IMR-90 (cell line): ENCODE results near the gene GPX3. TPM values are rescaled to one million over a fixed set of nuclear protein-coding genes. Genes with fewer than 3 reads are reported as not detected.

Source experiments
- ATAC-seq: fragments of 200-7000 bp; cut with Tn5 transposase; 2 replicates; pipeline ENCODE4 v1.9.1; 2020; ENCODE audit warnings: low read depth, mild to moderate bottlenecking, moderate library complexity
- BruUV-seq: library from RNA; stranded (reverse); fragments of 400-500 nt; replicated peaks from 2 replicates; lab custom pipeline; 2021; lab: Mats Ljungman, UMichigan
- CTCF ChIA-PET: fragments of 300-600 bp; formaldehyde crosslinking; extraction: SDS; loops from one replicate; lab custom pipeline; 2021; ENCODE audit warnings: antibody characterized with exemption; lab: Yijun Ruan, JAX
- POLR2A ChIA-PET: fragments of 300-600 bp; sonication (Branson Sonifier 250); formaldehyde crosslinking; loops from one replicate; lab custom pipeline; 2022; ENCODE audit warnings: antibody characterized with exemption; ENCODE audit not compliant: unreplicated experiment; lab: Charles Lee
- DNase-seq: peaks from one replicate; pipeline ENCODE4 v3.0.0; 2013
- H2AFZ ChIP-seq: replicated peaks from 2 replicates; pipeline ENCODE3; 2013; ENCODE audit warnings: low read length, mild to moderate bottlenecking; ENCODE audit not compliant: poor library complexity
- H2AK5ac ChIP-seq: 2 replicates; pipeline ENCODE4 v1.6.1; 2013; ENCODE audit warnings: low read depth, low read length, inconsistent platforms
- H2AK9ac ChIP-seq: replicated peaks from 2 replicates; pipeline ENCODE3; 2013; ENCODE audit warnings: mild to moderate bottlenecking, low read depth, low read length, moderate library complexity; ENCODE audit not compliant: poor library complexity
- H2BK120ac ChIP-seq: 2 replicates; pipeline ENCODE4 v1.6.1; 2013; ENCODE audit warnings: low read depth, low read length, inconsistent platforms
- H2BK15ac ChIP-seq: 3 replicates; pipeline ENCODE4 v1.6.1; 2013; ENCODE audit warnings: low read depth, low read length, inconsistent platforms
- H2BK20ac ChIP-seq: 2 replicates; pipeline ENCODE4 v1.6.1; 2013; ENCODE audit warnings: low read depth, mild to moderate bottlenecking, inconsistent platforms, low read length, moderate library complexity
- H2BK5ac ChIP-seq: 2 replicates; pipeline ENCODE4 v1.6.1; 2013; ENCODE audit warnings: mild to moderate bottlenecking, low read depth, low read length, inconsistent platforms; ENCODE audit not compliant: poor library complexity, severe bottlenecking
- H3K14ac ChIP-seq: replicated peaks from 2 replicates; pipeline ENCODE4 v1.6.1; 2013; ENCODE audit warnings: low read depth, low read length, inconsistent platforms
- H3K18ac ChIP-seq: 2 replicates; pipeline ENCODE4 v1.6.1; 2013; ENCODE audit warnings: low read depth, low read length, control low read depth
- H3K23ac ChIP-seq: 2 replicates; pipeline ENCODE4 v1.6.1; 2013; ENCODE audit warnings: low read depth, low read length, inconsistent platforms
- H3K27ac ChIP-seq: 2 replicates; pipeline ENCODE4 v1.5.1; 2013; ENCODE audit warnings: mild to moderate bottlenecking, control low read depth, low read length; ENCODE audit not compliant: insufficient read depth
- H3K27me3 ChIP-seq: 2 replicates; pipeline ENCODE4 v1.6.1; 2013; ENCODE audit warnings: low read length; ENCODE audit not compliant: control insufficient read depth, insufficient read depth
- H3K36me3 ChIP-seq: 2 replicates; pipeline ENCODE4 v1.6.1; 2013; ENCODE audit warnings: low read length, mixed read lengths; ENCODE audit not compliant: control insufficient read depth, insufficient read depth
- H3K4ac ChIP-seq: 2 replicates; pipeline ENCODE4 v1.6.1; 2013; ENCODE audit warnings: low read depth, low read length, inconsistent platforms
- H3K4me1 ChIP-seq: 2 replicates; pipeline ENCODE4 v1.6.1; 2013; ENCODE audit warnings: low read length, mixed read lengths; ENCODE audit not compliant: control insufficient read depth, insufficient read depth
- H3K4me2 ChIP-seq: 2 replicates; pipeline ENCODE4 v1.6.1; 2013; ENCODE audit warnings: low read depth, mild to moderate bottlenecking, control low read depth, low read length, moderate library complexity
- H3K4me3 ChIP-seq: 2 replicates; pipeline ENCODE4 v1.5.1; 2013; ENCODE audit warnings: low read depth, mild to moderate bottlenecking, control low read depth, low read length, moderate library complexity; ENCODE audit not compliant: insufficient read depth
- H3K56ac ChIP-seq: 2 replicates; pipeline ENCODE4 v1.6.1; 2013; ENCODE audit warnings: low read length, inconsistent platforms; ENCODE audit not compliant: insufficient read depth; ENCODE audit errors: extremely low read depth
- H3K79me1 ChIP-seq, 2 experiments: 2 replicates each; pipeline ENCODE4 v1.6.1; 2013; ENCODE audit warnings: low read length in 2 of 2, inconsistent platforms in 1 of 2, low read depth in 1 of 2
- H3K9ac ChIP-seq: 2 replicates; pipeline ENCODE4 v1.6.1; 2013; ENCODE audit warnings: low read depth, low read length, control low read depth
- H3K9me1 ChIP-seq: 2 replicates; pipeline ENCODE4 v1.6.1; 2013; ENCODE audit warnings: low read length, inconsistent platforms; ENCODE audit not compliant: insufficient read depth
- H3K9me3 ChIP-seq: 2 replicates; pipeline ENCODE4 v1.6.1; 2013; ENCODE audit warnings: low read length; ENCODE audit not compliant: control insufficient read depth, insufficient read depth
- H4K20me1 ChIP-seq: 2 replicates; pipeline ENCODE4 v1.6.1; 2013; ENCODE audit warnings: low read length, inconsistent platforms; ENCODE audit not compliant: insufficient read depth
- H4K5ac ChIP-seq: 2 replicates; pipeline ENCODE4 v1.6.1; 2013; ENCODE audit warnings: mild to moderate bottlenecking, low read depth, low read length, control low read depth
- H4K8ac ChIP-seq, 2 experiments: 2 replicates each; pipeline ENCODE4 v1.6.1; 2013; ENCODE audit warnings: low read depth in 2 of 2, low read length in 2 of 2, control low read depth in 1 of 2, inconsistent platforms in 1 of 2
- H4K91ac ChIP-seq: 2 replicates; pipeline ENCODE4 v1.6.1; 2013; ENCODE audit warnings: low read depth, low read length, inconsistent platforms; ENCODE audit not compliant: insufficient read depth
- BHLHE40 ChIP-seq: fragments of 150-350 bp; IDR thresholded peaks from 2 replicates; pipeline ENCODE4 v1.6.1; 2016; ENCODE audit warnings: mild to moderate bottlenecking, low read depth, low read length
- CEBPB ChIP-seq: IDR thresholded peaks from 2 replicates; pipeline ENCODE4 v1.6.1; 2012; ENCODE audit warnings: low read depth, low read length, improper control_type of control experiment
- CHD1 ChIP-seq: IDR thresholded peaks from 2 replicates; pipeline ENCODE4 v1.6.1; 2012; ENCODE audit warnings: low read depth, low read length, improper control_type of control experiment
- ELK1 ChIP-seq: fragments of 150-350 bp; IDR thresholded peaks from 2 replicates; pipeline ENCODE4 v1.6.1; 2016; ENCODE audit warnings: low read depth, mild to moderate bottlenecking, low read length, moderate library complexity, borderline replicate concordance
- FOS ChIP-seq: fragments of 150-350 bp; IDR thresholded peaks from 2 replicates; pipeline ENCODE4 v1.6.1; 2016; ENCODE audit warnings: low read depth, low read length
- MAFK ChIP-seq: IDR thresholded peaks from 2 replicates; pipeline ENCODE4 v1.6.1; 2012; ENCODE audit warnings: low read depth, low read length, improper control_type of control experiment
- MAZ ChIP-seq: IDR thresholded peaks from 2 replicates; pipeline ENCODE4 v1.6.1; 2012; ENCODE audit warnings: low read depth, mild to moderate bottlenecking, low read length, improper control_type of control experiment, moderate library complexity, borderline replicate concordance
- MXI1 ChIP-seq: IDR thresholded peaks from 2 replicates; pipeline ENCODE4 v1.6.1; 2012; ENCODE audit warnings: low read depth, mild to moderate bottlenecking, low read length, moderate library complexity, borderline replicate concordance
- NFE2L2 ChIP-seq: fragments of 150-350 bp; IDR thresholded peaks from 2 replicates; pipeline ENCODE4 v1.6.1; 2016; ENCODE audit warnings: low read depth, mild to moderate bottlenecking, low read length
- POLR2A ChIP-seq: IDR thresholded peaks from 2 replicates; pipeline ENCODE4 v1.6.1; 2012; ENCODE audit warnings: mild to moderate bottlenecking, low read depth, low read length
- RAD21 ChIP-seq: IDR thresholded peaks from 2 replicates; pipeline ENCODE4 v1.6.1; 2012; ENCODE audit warnings: low read length, improper control_type of control experiment
- RCOR1 ChIP-seq: IDR thresholded peaks from 2 replicates; pipeline ENCODE4 v1.6.1; 2012; ENCODE audit warnings: mild to moderate bottlenecking, low read length, improper control_type of control experiment; ENCODE audit not compliant: insufficient replicate concordance
- RFX5 ChIP-seq: IDR thresholded peaks from 2 replicates; pipeline ENCODE4 v1.8.0; 2012; ENCODE audit warnings: low read depth, mild to moderate bottlenecking, low read length, moderate library complexity
- SMC3 ChIP-seq: fragments of 150-350 bp; IDR thresholded peaks from 2 replicates; pipeline ENCODE4 v1.6.1; 2016; ENCODE audit warnings: low read depth, mild to moderate bottlenecking, antibody characterized with exemption, low read length, moderate library complexity
- USF2 ChIP-seq: fragments of 150-350 bp; IDR thresholded peaks from 2 replicates; pipeline ENCODE4 v1.6.1; 2017; ENCODE audit warnings: mild to moderate bottlenecking, antibody characterized with exemption, low read length, low read depth
- WGBS, 2 experiments: methylation state at CpG; one replicate each; pipeline versions ENCODE4 v1.1.5 to v1.1.7; 2013; ENCODE audit warnings: missing lambda C conversion rate in 2 of 2; ENCODE audit not compliant: insufficient read length in 1 of 2; ENCODE audit errors: extremely low coverage in 2 of 2; 5-methylcytosine and 5-hydroxymethylcytosine counted together
- dilution Hi-C: fragments of 300-500 bp; cut with HindIII; formaldehyde crosslinking; loops from one replicate; pipeline ENCODE4 v1.14.3; 2018; ENCODE audit warnings: low sequenced_read_pairs; ENCODE audit not compliant: unreplicated experiment
- in situ Hi-C: fragments of 300-500 bp; cut with MboI; formaldehyde crosslinking; loops from 3 replicates; pipeline ENCODE4 v1.14.3; 2019; ENCODE audit warnings: low sequenced_read_pairs, inconsistent platforms, mixed read lengths
- intact Hi-C: fragments of 100-400 bp; cut with micrococcal nuclease; formaldehyde crosslinking; loops from 2 replicates; pipeline ENCODE4 v1.10.0; 2022
- polyA plus RNA-seq, 3 experiments: library from polyadenylated mRNA; depleted of rRNA; stranded (reverse); fragments of >200 nt; gene quantifications; 2 replicates each; pipeline ENCODE4 v1.2.3, GENCODE V29; 2012; ENCODE audit warnings: low replicate concordance in 1 of 3
- total RNA-seq: library from RNA; depleted of rRNA; stranded (reverse); fragments of >200 nt; gene quantifications from 2 replicates; pipeline ENCODE4 v1.2.3, GENCODE V29; 2012
- TF ChIP-seq, protein P1 (sequence below): conservative IDR thresholded peaks from 2 replicates; pipeline ENCODE4 v1.5.1; 2012; ENCODE audit warnings: mild to moderate bottlenecking, low read depth, low read length, improper control_type of control experiment

Gene GPX3
- total and polyA plus RNA-seq, 2 of the 4 experiments (the other 2 are of a cell fraction) = 0.36 to 1.0 TPM

- H4K8ac ChIP-seq = no peak overlapping the region
- CTCF ChIA-PET = no interaction called here
- no peak overlapping the region for H4K5ac ChIP-seq
- no peak overlapping the region for H3K23ac ChIP-seq
- dilution Hi-C loops = no loop called here
- H3K9me3 ChIP-seq = no peaks in the 10 kb centered on the region
- H2BK5ac ChIP-seq = no peak overlapping the region
- in situ Hi-C loops = no loop called here
- no peak overlapping the region for H2BK15ac ChIP-seq
- intact Hi-C loops = no loop called here
- H3K9me1 ChIP-seq = peaks cover 14% of the 10 kb centered on the region
- no peak overlapping the region for H3K27ac ChIP-seq
- H3K18ac ChIP-seq = no peak overlapping the region
- no CpG with 5 or more reads among the region's 7 CpGs for WGBS, 2 experiments
- no peaks in the 10 kb centered on the region; the same call in 1 of the 2 replicates for H3K27me3 ChIP-seq
- H3K4ac ChIP-seq = no peak overlapping the region
- H3K56ac ChIP-seq = no peak overlapping the region
- no peak overlapping the region for H2AFZ ChIP-seq
- no peak overlapping the region for H2AK9ac ChIP-seq
- peaks cover 3% of the 10 kb centered on the region; the same call in 1 of the 2 replicates for H3K4me1 ChIP-seq
- no peak for TF ChIP-seq POLR2A
- TF ChIP-seq USF2 = no peak
- TF ChIP-seq NFE2L2 = no peak
- TF ChIP-seq SMC3 = no peak
- TF ChIP-seq RCOR1 = no peak
- no peak for TF ChIP-seq BHLHE40
- no peak for TF ChIP-seq RFX5
- TF ChIP-seq ELK1 = no peak
- TF ChIP-seq CHD1 = no peak
- TF ChIP-seq RAD21 = no peak
- TF ChIP-seq MAZ = no peak
- no peak for TF ChIP-seq FOS
- no peak for TF ChIP-seq MXI1
- TF ChIP-seq, protein P1, sequence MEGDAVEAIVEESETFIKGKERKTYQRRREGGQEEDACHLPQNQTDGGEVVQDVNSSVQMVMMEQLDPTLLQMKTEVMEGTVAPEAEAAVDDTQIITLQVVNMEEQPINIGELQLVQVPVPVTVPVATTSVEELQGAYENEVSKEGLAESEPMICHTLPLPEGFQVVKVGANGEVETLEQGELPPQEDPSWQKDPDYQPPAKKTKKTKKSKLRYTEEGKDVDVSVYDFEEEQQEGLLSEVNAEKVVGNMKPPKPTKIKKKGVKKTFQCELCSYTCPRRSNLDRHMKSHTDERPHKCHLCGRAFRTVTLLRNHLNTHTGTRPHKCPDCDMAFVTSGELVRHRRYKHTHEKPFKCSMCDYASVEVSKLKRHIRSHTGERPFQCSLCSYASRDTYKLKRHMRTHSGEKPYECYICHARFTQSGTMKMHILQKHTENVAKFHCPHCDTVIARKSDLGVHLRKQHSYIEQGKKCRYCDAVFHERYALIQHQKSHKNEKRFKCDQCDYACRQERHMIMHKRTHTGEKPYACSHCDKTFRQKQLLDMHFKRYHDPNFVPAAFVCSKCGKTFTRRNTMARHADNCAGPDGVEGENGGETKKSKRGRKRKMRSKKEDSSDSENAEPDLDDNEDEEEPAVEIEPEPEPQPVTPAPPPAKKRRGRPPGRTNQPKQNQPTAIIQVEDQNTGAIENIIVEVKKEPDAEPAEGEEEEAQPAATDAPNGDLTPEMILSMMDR = no peak
- no peak for TF ChIP-seq CEBPB
- no peak for TF ChIP-seq MAFK
- no peak overlapping the region for H2BK120ac ChIP-seq
- BruUV-seq = no TSS peak
- peaks cover 26% of the 10 kb centered on the region for H3K36me3 ChIP-seq
- DNase-seq (no peak), ATAC-seq (no peak)
- no peaks in the 10 kb centered on the region; the same call in 1 of the 2 replicates for H4K20me1 ChIP-seq
- H4K91ac ChIP-seq = no peak overlapping the region
- no peak overlapping the region for H3K14ac ChIP-seq
- no peak overlapping the region for H2AK5ac ChIP-seq
- no peak overlapping the region for H3K9ac ChIP-seq
- POLR2A ChIA-PET = no interaction called here
- H2BK20ac ChIP-seq = no peak overlapping the region
- H3K79me1 ChIP-seq = no peaks in the 10 kb centered on the region; a peak in 1 of 4 replicates
- H3K4me2 ChIP-seq = no peak overlapping the region
- H3K4me3 ChIP-seq = no peak overlapping the region
These were observed 4.8 kb downstream of the GPX3 start for GRCh38 chr5:151025250-151025606.
